ENCODE results near the gene ARHGEF5. TPM values are rescaled to one million over a fixed set of nuclear protein-coding genes. Genes with fewer than 3 reads are reported as not detected.
"Not testable (repeated sequence)": the region's sequence is repeated elsewhere in the genome, so short reads cannot be mapped to it uniquely, and the experiment has no call there.

The ARHGEF5 gene
- total and polyA plus RNA-seq, 7 experiments from 2014 or later = 2.0 to 11.4 (median 7.3) TPM

GRCh38 chr7:144415858-144416257 is 60.7 kb downstream of the ARHGEF5 start:
- no peak overlapping the region for H3K4me3 ChIP-seq (ENCODE audit: low read length)
- H3K36me3 ChIP-seq (ENCODE audit: control insufficient read depth in 2 of 3, insufficient read depth in 3 of 3, low read length in 3 of 3) = no peaks in the 10 kb centered on the region
- peaks cover 0 to 16% (median 4%) of the 10 kb centered on the region in 11 donors for H3K9me3 Mint-ChIP-seq
- H3K27ac Mint-ChIP-seq = no peak overlapping the region
- H3K4me1 ChIP-seq (ENCODE audit: control insufficient read depth in 2 of 2, insufficient read depth in 2 of 2, low read length in 2 of 2) = no peaks in the 10 kb centered on the region
- CTCF ChIA-PET = interaction anchor here (0.6 kb wide), 1 partner anchor 436 kb away, joined by 3 read pairs; no protein-coding TSS in a partner anchor
- no peaks in the 10 kb centered on the region for H3K27me3 ChIP-seq (ENCODE audit: control insufficient read depth in 2 of 2, insufficient read depth in 2 of 2, low read length in 2 of 2)
- intact Hi-C loops (cut with micrococcal nuclease) = no loop called here
- no peaks in the 10 kb centered on the region for H3K9me3 ChIP-seq (ENCODE audit: control insufficient read depth in 2 of 3, low read length in 3 of 3)
- no peak overlapping the region for H3K4me3 Mint-ChIP-seq
- no peak overlapping the region for H3K27ac ChIP-seq (ENCODE audit: low read depth, low read length)
- no peaks in the 10 kb centered on the region for H3K4me1 Mint-ChIP-seq
- H3K36me3 Mint-ChIP-seq = no peaks in the 10 kb centered on the region
- no peak for ATAC-seq
- peaks cover 4 to 17% (median 11%) of the 10 kb centered on the region in 5 donors for H3K27me3 Mint-ChIP-seq
- POLR2A ChIA-PET = no interaction called here
- DNase-seq = no peak

- no peak overlapping the region for H3K4me3 Mint-ChIP-seq
- Histone ChIP-seq H3K4me3 (ENCODE audit: low read length) (no peak overlapping the region), H3K27me3 (ENCODE audit: control insufficient read depth in 2 of 2, insufficient read depth in 2 of 2, low read length in 2 of 2) (no peaks in the 10 kb centered on the region), H3K27ac (ENCODE audit: low read depth, low read length) (no peak overlapping the region), H3K9me3 (ENCODE audit: control insufficient read depth in 2 of 3, low read length in 3 of 3) (no peaks in the 10 kb centered on the region), H3K36me3 (ENCODE audit: control insufficient read depth in 2 of 3, insufficient read depth in 3 of 3, low read length in 3 of 3) (no peaks in the 10 kb centered on the region), H3K4me1 (ENCODE audit: control insufficient read depth in 2 of 2, insufficient read depth in 2 of 2, low read length in 2 of 2) (no peaks in the 10 kb centered on the region)
- H3K27me3 Mint-ChIP-seq = peaks cover 2 to 17% (median 11%) of the 10 kb centered on the region in 5 donors
- no peaks in the 10 kb centered on the region for H3K4me1 Mint-ChIP-seq
- intact Hi-C loops (cut with micrococcal nuclease) = no loop called here
- CTCF ChIA-PET = interaction anchor here (0.6 kb wide), 1 partner anchor 435 kb away, joined by 3 read pairs; no protein-coding TSS in a partner anchor
- POLR2A ChIA-PET = no interaction called here
- no peaks in the 10 kb centered on the region for H3K36me3 Mint-ChIP-seq
- H3K27ac Mint-ChIP-seq = no peak overlapping the region
- ATAC-seq = no peak
- DNase-seq = no peak
- peaks cover 0 to 16% (median 4%) of the 10 kb centered on the region in 11 donors for H3K9me3 Mint-ChIP-seq
Observed at GRCh38 chr7:144416341-144416740, 61.1 kb downstream of the ARHGEF5 start.

- H3K36me3 Mint-ChIP-seq = not testable (repeated sequence)
Observed at GRCh38 chr7:144418931-144419330, 63.7 kb downstream of the ARHGEF5 start.

GRCh38 chr7:144427539-144427938 is 72.3 kb downstream of the ARHGEF5 start:
- POLR2A ChIA-PET; ATAC-seq; CTCF ChIA-PET; H3K4me1 ChIP-seq (ENCODE audit: control insufficient read depth in 2 of 2, insufficient read depth in 2 of 2, low read length in 2 of 2); H3K36me3 ChIP-seq (ENCODE audit: control insufficient read depth in 2 of 3, insufficient read depth in 3 of 3, low read length in 3 of 3); H3K4me3 ChIP-seq (ENCODE audit: low read length); H3K4me3 Mint-ChIP-seq; H3K27me3 Mint-ChIP-seq; H3K27me3 ChIP-seq (ENCODE audit: control insufficient read depth in 2 of 2, insufficient read depth in 2 of 2, low read length in 2 of 2); H3K27ac Mint-ChIP-seq; DNase-seq; H3K4me1 Mint-ChIP-seq; intact Hi-C loops (cut with micrococcal nuclease); H3K27ac ChIP-seq (ENCODE audit: low read depth, low read length); H3K9me3 ChIP-seq (ENCODE audit: control insufficient read depth in 2 of 3, low read length in 3 of 3): not testable (repeated sequence)
- H3K36me3 Mint-ChIP-seq = peaks cover 0 to 17% (median 10%) of the 10 kb centered on the region in 5 donors
- H3K9me3 Mint-ChIP-seq = peaks cover 5 to 50% (median 20%) of the 10 kb centered on the region in 11 donors

More at GRCh38 chr7:144418931-144419330, 63.7 kb downstream of the ARHGEF5 start:
- ATAC-seq; H3K4me3 Mint-ChIP-seq; H3K4me3 ChIP-seq (ENCODE audit: low read length); H3K27me3 ChIP-seq (ENCODE audit: control insufficient read depth in 2 of 2, insufficient read depth in 2 of 2, low read length in 2 of 2); DNase-seq; H3K4me1 ChIP-seq (ENCODE audit: control insufficient read depth in 2 of 2, insufficient read depth in 2 of 2, low read length in 2 of 2); H3K36me3 ChIP-seq (ENCODE audit: control insufficient read depth in 2 of 3, insufficient read depth in 3 of 3, low read length in 3 of 3); intact Hi-C loops (cut with micrococcal nuclease); POLR2A ChIA-PET; H3K27ac Mint-ChIP-seq; CTCF ChIA-PET; H3K27ac ChIP-seq (ENCODE audit: low read depth, low read length); H3K4me1 Mint-ChIP-seq; H3K9me3 ChIP-seq (ENCODE audit: control insufficient read depth in 2 of 3, low read length in 3 of 3): not testable (repeated sequence)
- H3K9me3 Mint-ChIP-seq = peaks cover 0 to 16% (median 4%) of the 10 kb centered on the region in 11 donors
- H3K27me3 Mint-ChIP-seq = peaks cover 0 to 15% (median 13%) of the 10 kb centered on the region in 5 donors

GRCh38 chr7:144428431-144428830 is 73.2 kb downstream of the ARHGEF5 start:
- Mint-ChIP-seq H3K4me1 (peaks cover 0 to 2% (median 0%) of the 10 kb centered on the region in 7 donors), H3K4me3 (no peak overlapping the region), H3K27me3 (peaks cover 0 to under 1% (median 0%) of the 10 kb centered on the region in 5 donors), H3K9me3 (peaks cover 5 to 50% (median 20%) of the 10 kb centered on the region in 11 donors), H3K36me3 (peaks cover 0 to 17% (median 10%) of the 10 kb centered on the region in 5 donors), H3K27ac (no peak overlapping the region)
- Histone ChIP-seq H3K4me1 (ENCODE audit: control insufficient read depth in 2 of 2, insufficient read depth in 2 of 2, low read length in 2 of 2) (no peaks in the 10 kb centered on the region), H3K36me3 (ENCODE audit: control insufficient read depth in 2 of 3, insufficient read depth in 3 of 3, low read length in 3 of 3) (no peaks in the 10 kb centered on the region), H3K27ac (ENCODE audit: low read depth, low read length) (no peak overlapping the region), H3K4me3 (ENCODE audit: low read length) (no peak overlapping the region), H3K27me3 (ENCODE audit: control insufficient read depth in 2 of 2, insufficient read depth in 2 of 2, low read length in 2 of 2) (no peaks in the 10 kb centered on the region), H3K9me3 (ENCODE audit: control insufficient read depth in 2 of 3, low read length in 3 of 3) (peaks cover 0 to 4% (median 0%) of the 10 kb centered on the region in 3 experiments)
- ChIA-PET POLR2A (no interaction called here), CTCF (no interaction called here)
- intact Hi-C loops (cut with micrococcal nuclease) = no loop called here
- DNase-seq (no peak), ATAC-seq (no peak)

Other genes starting within 250 kb of the ARHGEF5 start
- not detected for gene OR2A2, start 245.8 kb upstream of the ARHGEF5 start, total RNA-seq
- gene OR2A2, start 245.8 kb upstream of the ARHGEF5 start, polyA plus RNA-seq = not detected
- gene OR2A14, start 232.2 kb upstream of the ARHGEF5 start, total RNA-seq = not detected
- not detected for gene OR2A14, start 232.2 kb upstream of the ARHGEF5 start, polyA plus RNA-seq
- gene CTAGE4, start 171.9 kb upstream of the ARHGEF5 start, total RNA-seq = 1 to 10 TPM in 4 of 5 experiments, not detected in 1; 1.2 to 6.0 (median 3.4) TPM
- under 1 TPM in 1 of 2 donors, not detected in 1; 0.29 TPM for gene CTAGE4, start 171.9 kb upstream of the ARHGEF5 start, polyA plus RNA-seq
- gene ARHGEF35, start 159.6 kb upstream of the ARHGEF5 start, total RNA-seq = 1 to 10 TPM in 4 of 5 experiments, under 1 TPM in 1; 0.34 to 4.4 (median 2.5) TPM
- 1 to 10 TPM; 1.7 to 2.1 TPM for gene ARHGEF35, start 159.6 kb upstream of the ARHGEF5 start, polyA plus RNA-seq
- gene OR2A42, start 115.8 kb upstream of the ARHGEF5 start, total RNA-seq = under 1 TPM in 3 of 5 experiments, not detected in 2; 0.07 to 0.22 (median 0.13) TPM
- not detected for gene OR2A42, start 115.8 kb upstream of the ARHGEF5 start, polyA plus RNA-seq
- gene OR2A7, start 90.6 kb upstream of the ARHGEF5 start, total RNA-seq = 1 to 10 TPM; 1.7 to 7.5 (median 4.5) TPM
- gene OR2A7, start 90.6 kb upstream of the ARHGEF5 start, polyA plus RNA-seq = under 1 TPM; 0.31 to 0.52 TPM
- under 1 TPM in 4 of 5 experiments, not detected in 1; 0.51 to 0.75 (median 0.55) TPM for gene CTAGE8, start 86.1 kb upstream of the ARHGEF5 start, total RNA-seq
- under 1 TPM in 1 of 2 donors, not detected in 1; 0.52 TPM for gene CTAGE8, start 86.1 kb upstream of the ARHGEF5 start, polyA plus RNA-seq
- gene OR2A1, start 43.0 kb upstream of the ARHGEF5 start, total RNA-seq = under 1 TPM in 3 of 5 experiments, not detected in 2; 0.05 to 0.19 (median 0.12) TPM
- gene OR2A1, start 43.0 kb upstream of the ARHGEF5 start, polyA plus RNA-seq = 1 to 10 TPM in 1 of 2 donors, under 1 TPM in 1; 0.11 to 1.0 TPM
- not detected for gene NOBOX, start 48.3 kb downstream of the ARHGEF5 start, total RNA-seq
- not detected for gene NOBOX, start 48.3 kb downstream of the ARHGEF5 start, polyA plus RNA-seq